ENCODE measurements around the gene NAA20.
"Not testable (repeated sequence)": the region's sequence is repeated elsewhere in the genome, so short reads cannot be mapped to it uniquely, and the experiment has no call there.

The NAA20 gene

GRCh38 chr20:19991854-19992253 is 25.3 kb upstream of the NAA20 start:
- DNase-seq = no peak

- no peak for DNase-seq
These were observed 23.9 kb upstream of the NAA20 start for GRCh38 chr20:19992996-19993908.

DNA sequence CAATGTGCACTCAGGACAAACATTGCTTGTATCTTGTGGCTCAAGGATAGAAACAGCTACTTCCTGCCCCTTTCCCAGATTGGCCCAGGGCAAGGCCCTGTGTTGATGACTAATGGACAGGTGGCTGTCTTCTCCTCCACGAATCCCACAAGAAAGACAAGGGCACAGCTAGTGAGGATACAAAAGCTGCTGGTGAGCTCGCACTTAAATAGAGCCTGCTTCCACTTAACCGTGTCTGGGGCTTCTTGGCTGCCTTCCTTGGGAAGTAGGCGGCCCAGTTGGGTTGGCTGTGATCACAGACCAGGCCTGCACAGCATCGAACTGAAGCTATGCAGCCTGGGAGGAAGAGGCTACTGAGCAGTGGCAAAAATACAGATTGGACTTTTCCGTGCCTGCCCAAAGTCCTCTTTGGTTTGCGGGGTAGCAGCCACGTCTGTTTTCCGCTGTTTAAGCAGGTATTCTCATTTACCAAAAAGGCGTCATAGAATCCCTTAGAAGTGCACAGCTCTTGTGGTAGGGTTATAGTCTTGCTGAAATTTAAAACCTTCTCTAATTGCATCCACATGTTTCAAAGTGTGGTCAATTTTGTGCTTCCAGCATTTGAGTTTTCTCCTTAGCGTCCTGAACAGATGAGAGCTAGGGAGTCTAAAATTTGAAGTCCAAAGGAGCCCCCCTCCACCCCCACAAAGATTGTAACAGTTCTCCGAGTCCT is 23.0 kb upstream of the NAA20 start:
- no peak for DNase-seq

GRCh38 chr20:19995220-19995863 is 21.8 kb upstream of the NAA20 start:
- peak; percentile 14 for DNase-seq

GRCh38 chr20:19996222-19996621 is 20.9 kb upstream of the NAA20 start:
- no peak for DNase-seq

- DNase-seq = no peak
These were observed 20.2 kb upstream of the NAA20 start for GRCh38 chr20:19996917-19997316.

DNA sequence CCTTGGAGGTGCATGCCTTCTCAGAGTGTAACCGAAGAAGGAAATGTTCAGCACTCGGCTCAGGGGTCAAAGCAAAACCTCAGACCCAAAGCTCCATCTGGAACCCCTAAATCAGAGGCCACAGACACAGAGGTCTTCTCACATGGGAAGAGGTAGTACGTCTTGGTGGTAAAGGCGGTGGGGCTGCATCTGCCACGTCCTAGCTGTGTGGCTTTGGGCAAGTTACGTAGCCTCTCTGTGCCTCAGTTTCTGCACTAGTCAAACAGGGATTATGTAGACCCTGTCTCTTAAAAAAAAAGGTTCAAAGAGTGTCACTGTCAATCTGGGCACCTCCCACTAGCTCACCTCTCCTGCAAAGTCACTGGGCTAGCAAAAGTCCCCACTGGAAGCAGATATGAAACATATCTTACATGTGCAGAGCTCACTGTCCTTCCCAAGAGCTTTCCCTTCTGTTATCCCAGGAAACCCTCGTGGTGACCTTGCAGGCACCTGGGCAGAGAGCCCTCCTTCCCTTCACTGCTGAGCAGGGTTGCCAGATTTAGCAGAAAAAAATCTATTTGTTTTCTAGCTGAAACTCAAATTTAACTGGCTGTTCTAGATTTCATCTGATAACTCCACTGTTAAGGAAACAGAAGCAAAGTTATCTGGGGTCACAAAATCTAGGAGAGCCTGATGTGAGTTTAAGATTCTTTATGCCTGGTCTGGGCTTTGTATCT is 18.0 kb upstream of the NAA20 start:
- DNase-seq = no peak

DNA sequence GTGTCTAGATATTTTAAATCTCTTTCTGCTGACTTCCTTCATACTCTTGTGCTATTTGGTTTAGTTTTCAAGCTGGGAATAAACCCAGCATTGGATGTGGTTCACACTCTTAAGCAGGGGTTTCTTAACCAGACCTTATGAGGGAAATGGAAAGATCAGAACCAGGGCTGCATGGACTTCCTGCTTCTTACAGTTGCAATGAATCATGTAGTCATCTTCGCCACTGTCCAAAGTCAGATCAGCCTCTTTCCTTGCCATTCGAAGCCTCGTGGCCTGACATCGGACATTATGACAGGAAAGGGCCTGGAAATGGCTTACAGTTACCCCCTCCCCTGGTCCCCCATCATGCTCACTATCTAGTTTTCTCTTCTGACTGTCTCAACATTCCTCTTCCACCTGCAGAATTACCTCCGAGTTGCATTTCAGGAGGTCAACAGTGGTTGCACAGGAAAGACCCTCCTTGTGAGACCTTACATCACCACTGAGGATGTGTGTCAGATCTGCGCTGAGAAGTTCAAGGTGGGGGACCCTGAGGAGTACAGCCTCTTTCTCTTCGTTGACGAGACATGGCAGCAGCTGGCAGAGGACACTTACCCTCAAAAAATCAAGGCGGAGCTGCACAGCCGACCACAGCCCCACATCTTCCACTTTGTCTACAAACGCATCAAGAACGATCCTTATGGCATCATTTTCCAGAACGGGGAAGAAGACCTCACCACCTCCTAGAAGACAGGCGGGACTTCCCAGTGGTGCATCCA is 16.8 kb upstream of the NAA20 start:
- no peak for DNase-seq

DNA sequence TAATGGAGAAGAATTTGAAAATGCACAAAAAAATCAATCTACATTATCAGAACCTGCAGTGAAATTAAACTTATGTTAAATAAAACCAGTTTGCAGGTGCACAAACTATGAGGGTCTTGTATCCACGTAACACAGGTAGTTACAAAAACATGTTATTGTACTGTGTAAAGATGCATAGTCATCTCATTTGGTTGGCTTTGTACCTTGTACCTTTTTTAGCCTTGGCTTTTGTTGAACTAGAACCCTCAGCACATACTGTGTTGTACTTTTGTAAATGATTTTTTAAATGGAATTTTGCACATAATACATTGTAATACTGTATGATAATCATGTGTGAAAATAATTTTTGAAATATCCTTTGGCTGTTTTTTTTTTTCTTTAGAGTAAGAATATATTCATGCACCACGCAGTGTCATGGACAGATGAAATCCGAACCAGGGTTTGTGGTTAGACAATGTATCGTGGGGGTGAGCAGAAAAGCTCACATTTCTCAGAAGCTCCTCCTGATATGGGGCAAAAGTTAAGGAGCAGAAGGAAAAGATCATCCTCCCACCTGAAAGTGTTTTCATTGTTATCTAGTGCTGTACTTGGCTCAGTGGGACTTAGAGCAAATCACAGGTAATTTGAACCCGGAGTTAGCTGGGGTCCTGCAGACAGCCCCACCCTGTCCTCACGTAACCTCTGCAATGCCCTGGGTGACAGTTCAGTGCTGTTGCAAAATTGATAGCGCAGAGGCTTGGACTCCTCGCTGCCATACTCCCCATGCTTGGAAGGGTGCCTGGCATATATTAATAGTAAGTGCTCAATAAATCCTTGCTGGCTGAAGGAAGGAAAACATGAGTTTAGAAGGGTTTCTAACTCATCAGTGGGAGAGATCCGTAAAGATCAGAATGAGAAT is 14.8 kb upstream of the NAA20 start:
- DNase-seq = no peak

DNA sequence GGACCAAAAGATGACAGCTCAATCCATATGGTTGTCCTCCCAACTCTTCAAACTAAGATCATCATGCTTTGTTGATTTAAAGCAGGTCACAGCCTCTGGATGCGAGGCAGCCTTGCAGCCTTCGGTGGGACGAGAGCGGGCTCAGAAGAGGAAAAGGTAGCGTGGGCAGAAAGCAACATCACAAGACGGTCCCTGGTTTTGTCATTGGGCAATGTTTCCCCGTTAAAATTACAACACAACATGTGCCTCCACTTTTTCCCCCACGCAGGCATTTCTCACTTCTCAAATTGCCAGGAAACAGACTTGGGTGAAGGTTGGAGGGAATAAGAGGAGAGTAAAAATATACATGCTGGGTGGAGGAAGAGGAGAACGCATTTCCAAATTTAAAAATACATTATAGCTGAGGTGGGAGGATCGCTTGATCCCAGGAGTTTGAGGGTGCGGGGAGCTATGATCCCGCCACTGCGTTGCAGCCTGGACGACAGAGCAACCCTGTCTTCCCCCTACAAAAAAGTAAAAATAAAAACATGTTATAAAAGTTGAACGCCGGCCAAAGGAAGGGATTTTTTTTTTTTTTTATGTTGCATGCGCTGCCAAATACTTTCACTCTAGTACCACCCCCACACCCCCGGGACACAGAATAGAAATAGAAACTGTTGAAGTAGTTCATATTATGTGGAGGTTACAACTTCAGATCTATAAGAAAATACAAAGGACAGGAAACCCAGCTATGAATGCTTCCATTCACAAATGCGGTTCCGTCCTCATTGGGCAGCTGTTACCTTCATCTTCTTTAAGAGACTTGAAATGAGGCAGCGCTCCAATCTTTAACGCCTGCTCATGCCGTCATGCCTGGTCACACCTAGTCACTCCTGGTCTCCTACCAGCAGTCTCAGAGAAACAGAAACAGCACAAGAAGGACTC is 13.9 kb upstream of the NAA20 start:
- peak; percentile 53 for DNase-seq

- not testable (repeated sequence) for DNase-seq
These were observed 13.2 kb upstream of the NAA20 start for GRCh38 chr20:20003955-20004322.

DNA sequence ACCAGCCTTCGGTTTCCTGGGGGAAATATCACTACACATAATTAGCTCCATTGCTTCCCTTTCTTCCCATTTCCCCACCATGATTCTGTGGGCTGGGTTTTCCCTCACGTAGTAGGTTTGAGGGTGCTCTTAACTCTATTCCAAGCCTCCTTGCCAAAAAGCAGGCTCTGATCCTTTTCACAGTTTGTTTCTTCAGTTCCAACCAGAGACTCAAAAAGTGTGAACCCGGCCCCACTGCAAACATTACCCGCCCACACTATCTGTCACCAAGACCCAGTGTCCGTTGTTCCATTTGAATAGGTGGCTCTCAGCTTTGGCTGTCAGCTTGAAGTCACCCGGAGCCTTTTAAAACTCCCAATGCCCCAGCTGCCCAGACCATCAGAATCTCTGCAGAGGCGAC is 11.8 kb upstream of the NAA20 start:
- DNase-seq = no peak

- DNase-seq = no peak
These were observed 7.3 kb upstream of the NAA20 start for GRCh38 chr20:20009784-20010253.

GRCh38 chr20:20010639-20011500 is 6.3 kb upstream of the NAA20 start:
- DNase-seq = no peak

DNA sequence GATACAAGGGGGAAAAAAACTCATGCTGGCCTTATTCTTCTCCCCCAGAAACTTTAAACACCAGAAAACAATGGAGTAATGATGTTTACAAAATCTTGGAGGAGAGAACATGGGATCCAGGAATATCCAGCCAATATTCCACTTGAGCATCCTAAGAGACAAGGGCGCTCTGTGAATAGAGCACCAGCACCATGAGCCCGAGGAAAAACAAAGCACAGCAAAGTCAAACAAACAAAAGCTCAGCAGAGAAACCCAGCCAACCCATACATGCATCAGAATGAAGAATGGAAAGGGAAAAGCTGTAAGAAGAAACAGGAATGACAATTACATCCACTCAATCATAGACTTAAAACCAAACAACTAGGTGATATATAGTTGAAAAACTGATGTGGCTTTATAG is 4.6 kb upstream of the NAA20 start:
- no peak for DNase-seq

DNA sequence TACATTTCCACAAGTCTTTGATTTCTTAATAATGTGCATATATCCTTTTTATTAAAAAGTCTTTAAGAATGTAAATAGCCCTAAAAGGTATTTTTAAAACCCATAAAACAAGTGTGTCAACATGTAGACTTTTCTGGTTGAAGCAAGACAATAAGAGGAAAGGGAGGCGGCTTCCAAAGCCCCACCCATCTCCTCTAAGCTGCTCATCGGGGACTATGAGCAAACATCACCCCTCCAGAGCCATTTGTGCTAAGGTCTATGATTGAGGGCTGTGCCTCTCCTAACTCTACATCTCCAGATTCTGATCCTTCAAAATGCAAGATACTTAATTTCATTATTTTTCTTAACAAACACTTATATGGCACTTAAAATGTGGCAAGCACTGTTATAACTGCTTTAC is 2.5 kb upstream of the NAA20 start:
- peak; percentile 31 for DNase-seq

DNA sequence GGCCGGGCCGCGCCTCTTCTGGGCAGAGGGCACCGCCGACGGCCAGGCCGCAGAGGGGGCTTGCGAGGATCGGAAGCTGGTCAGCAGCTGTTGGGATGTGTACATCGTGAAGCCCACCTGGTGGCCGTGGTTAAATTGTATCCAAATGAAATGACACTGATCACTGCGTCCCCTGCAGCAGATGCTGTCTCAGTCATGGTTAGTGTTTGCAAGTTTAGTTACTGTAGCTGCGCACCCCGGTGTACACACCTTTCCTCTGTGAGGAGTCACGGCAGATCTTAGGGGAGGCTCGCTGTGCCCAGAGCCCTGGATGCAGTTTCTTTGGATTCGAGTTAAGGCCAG is 653 bp downstream of the NAA20 start:
- peak; percentile 6 for DNase-seq

GRCh38 chr20:20018366-20018765 is 1.2 kb downstream of the NAA20 start:
- DNase-seq = no peak

- DNase-seq = no peak
These were observed 2.0 kb downstream of the NAA20 start for GRCh38 chr20:20019123-20019522.

Measured in stimulated activated CD4-positive, alpha-beta T cell treated with anti-CD3 and anti-CD28 coated beads, Interleukin-1b, Interleukin-23, amount 100 ng/mL, for 48 hours (primary cell).